UCSD-AML1 (cell line): Measurements from ENCODE around the gene DLGAP1.
"Not testable (repeated sequence)": the region's sequence is repeated elsewhere in the genome, so short reads cannot be mapped to it uniquely, and the experiment has no call there.

Experiments used
- DNase-seq: peaks from one replicate; lab custom pipeline; 2025; ENCODE audit not compliant: unreplicated experiment; lab: John Stamatoyannopoulos, UW

DLGAP1 gene

DNA sequence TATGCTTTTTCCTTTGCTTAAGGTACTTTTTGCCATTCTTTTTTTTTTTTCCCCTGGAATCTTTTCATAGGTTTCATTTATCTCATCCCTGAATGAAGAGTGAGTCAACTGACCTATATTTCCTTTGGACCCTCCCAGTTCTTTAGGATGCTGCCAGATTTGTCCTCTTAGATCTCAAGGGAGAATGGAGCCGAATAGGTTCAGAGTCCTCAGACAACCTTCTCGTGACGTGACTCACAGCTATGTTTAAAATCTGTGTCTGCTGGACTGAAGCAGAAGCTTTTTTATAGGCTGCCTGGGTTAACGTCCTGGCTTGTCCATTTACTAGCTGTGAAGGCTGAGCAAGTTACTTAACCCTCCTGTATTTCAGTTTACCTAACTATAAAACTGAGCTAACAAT, 358.6 kb downstream of the DLGAP1 start:
- no peak for DNase-seq

GRCh38 chr18:4093676-4094075, 361.4 kb downstream of the DLGAP1 start:
- no peak for DNase-seq

DNA sequence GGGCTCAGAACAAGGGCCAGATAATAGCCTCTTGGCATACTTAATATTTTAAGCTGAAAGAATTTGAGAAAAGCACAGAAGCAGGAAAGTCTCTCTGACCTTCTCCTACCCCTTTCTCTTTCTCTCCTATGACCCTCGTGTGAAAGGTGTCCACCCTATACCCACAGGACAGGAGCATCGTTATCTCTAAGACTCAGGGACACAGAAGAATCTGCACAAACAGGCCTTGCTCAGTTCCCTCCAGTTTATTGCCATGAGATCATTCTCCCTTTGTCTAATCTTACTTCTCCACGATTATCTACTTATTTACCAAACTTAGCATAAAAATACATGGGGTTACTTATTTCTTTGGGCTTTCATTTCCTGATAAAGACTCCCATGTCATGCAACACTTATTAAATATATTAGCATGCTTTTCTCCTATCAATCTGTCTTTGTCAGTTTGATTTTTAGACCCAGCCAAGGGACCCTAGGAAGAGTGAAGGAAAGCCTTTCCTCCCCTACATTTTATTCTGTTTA, 370.7 kb downstream of the DLGAP1 start:
- no peak for DNase-seq

GRCh38 chr18:4078246-4078645, 376.9 kb downstream of the DLGAP1 start:
- no peak for DNase-seq

DNA sequence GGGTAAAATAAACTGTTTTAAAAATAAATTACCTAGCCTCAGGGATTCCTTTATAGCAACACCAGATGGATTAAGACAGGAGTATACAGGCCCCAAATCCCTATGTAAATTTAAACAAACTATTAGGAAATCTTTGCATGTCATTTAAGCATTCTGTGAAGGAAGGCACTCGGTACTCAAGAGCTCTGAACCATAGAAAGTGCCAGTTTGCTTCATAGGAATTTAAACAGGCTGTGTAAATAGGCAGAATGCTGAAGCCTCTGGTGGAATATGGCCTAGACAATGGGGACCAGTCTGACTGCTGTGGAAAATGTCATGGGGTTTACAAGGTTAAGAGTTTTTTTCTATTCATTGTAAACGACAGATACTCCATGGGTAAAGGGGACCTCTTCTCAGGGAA, 377.4 kb downstream of the DLGAP1 start:
- no peak for DNase-seq

DNA sequence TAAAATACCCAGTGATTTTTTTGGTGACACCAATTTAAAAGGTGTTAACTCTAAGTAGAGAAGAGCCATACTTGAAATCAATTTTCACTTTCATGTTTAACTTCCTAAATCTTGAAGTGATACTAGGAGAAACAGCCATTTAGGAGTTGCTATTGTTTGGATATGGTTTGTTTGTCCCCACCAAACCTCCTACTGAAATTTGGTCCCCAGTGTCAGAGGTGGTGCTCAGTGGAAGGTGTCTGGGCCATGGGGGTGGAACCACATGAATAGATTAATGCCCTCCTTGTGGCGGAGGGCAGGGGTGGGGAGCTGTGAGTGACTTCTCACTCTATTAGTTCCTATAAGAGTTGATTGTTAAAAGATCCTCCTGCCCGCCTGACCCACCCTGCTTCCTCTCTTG, 377.9 kb downstream of the DLGAP1 start:
- DNase-seq = no peak

DNA sequence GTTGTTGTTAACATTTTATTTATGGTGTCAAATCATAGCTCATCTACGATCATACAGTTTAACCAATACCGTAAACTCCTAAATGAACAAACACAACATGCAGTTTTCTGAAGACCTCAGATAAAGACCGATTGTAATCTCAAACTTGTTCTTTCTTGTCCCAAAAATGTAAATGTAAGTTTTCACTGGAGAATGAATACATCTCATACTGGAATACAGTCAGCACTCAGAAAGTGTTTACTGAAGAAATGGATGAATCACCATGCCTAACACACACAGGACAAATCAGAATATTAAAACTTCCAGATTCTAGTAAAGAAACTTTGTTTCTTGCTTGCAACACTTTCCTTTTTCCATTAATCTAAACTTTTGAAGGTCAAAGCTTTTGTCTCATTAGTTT, 380.5 kb downstream of the DLGAP1 start:
- DNase-seq = no peak

DNA sequence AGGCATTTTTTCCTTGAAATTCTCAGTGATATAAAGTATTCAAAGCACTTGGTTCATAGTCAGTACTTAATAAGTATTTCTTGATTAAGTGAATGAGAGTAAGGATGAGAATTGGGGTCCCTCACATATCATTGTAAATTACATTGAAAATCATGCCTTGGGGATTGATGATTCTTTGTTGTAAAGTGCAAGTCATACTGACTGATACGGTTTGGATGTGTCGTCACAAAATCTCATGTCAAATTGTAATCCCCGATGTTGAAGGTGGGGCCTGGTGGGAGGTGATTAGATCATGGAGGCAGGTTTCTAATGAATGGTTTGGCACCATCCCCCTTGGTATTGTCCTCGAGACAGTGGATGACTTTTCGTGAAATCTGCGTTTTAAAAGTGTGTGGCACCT, 385.9 kb downstream of the DLGAP1 start:
- DNase-seq = no peak

GRCh38 chr18:4068552-4069158, 386.5 kb downstream of the DLGAP1 start:
- DNase-seq = no peak

GRCh38 chr18:4063545-4063944, 391.6 kb downstream of the DLGAP1 start:
- DNase-seq = no peak

DNA sequence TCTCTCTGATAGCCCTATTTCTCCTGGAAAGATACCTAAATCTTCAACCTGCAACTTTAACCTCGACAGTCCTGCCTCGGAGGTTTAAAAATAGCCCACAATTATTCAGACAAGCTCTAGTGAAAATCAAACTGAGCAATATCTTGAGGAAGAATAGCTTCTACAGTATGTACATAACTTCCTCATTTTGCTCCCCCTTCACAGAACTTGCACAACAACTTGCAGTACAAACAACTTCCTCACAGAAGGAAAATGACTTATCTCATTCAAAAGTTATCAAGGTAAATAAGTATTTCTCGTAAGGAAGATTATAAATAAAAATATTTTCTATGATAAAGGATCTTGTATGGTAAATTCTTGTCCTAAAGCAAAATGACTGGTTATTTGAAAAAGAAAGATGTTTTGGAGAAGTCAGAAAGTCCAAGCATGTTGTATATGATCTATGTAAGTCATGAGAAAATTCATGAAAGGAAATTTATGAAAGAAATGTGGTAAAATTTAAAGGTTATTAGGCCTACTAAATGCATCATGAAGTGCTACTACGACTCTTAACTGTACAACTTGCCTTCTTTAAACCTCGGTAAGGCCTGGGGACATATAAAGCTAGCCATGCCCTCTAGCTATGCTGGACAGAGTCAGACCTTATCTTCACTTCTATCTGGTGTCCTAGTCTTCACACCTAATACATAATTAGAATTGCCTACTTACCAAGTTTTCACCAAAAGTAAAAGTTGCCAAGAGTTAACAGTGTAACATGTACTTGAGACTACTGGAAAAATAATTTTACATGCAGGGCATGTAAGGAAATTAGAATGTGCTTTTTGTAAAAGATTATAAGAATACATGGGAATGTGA, 394.5 kb downstream of the DLGAP1 start:
- DNase-seq = no peak

DNA sequence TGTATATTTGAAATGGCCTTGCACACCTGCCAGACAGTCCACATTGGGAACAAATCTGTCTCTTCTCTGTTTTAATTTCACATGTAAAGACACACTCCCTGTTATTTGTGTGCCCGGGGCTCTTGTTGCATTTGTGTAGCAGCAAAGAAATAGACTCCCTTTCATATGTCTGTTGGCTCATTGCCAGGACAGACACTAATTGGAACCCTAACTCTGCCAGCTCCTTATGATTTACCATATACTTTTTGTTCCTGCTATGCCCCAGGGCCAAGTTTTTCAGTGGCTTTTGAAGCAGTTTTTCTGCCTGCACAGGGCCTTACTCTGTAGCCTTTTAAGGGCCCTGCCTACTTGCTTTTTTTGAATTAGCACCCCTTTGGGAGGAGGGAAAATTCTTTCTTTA, 396.9 kb downstream of the DLGAP1 start:
- DNase-seq = no peak

- no peak for DNase-seq
Measured at GRCh38 chr18:4040391-4041092, 414.6 kb downstream of the DLGAP1 start.

DNA sequence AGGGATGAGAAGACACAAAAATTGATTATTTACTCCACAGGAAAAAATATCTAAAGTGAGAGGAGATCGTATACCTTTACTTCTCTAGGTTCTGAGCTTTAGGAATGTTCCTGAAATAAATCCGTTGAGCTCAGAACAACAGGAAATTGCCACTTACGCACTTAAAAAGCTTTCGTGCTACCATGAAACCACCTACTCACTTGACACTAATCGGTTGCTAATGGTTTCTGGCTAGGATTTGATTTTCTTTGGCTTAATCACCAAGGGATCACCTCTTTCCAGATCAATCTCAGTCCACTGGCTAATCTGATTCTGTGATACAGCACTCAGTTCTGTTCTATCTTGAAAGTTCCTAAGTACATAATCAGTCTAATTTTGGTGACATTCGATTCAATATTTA, 419.6 kb downstream of the DLGAP1 start:
- DNase-seq = no peak

DNA sequence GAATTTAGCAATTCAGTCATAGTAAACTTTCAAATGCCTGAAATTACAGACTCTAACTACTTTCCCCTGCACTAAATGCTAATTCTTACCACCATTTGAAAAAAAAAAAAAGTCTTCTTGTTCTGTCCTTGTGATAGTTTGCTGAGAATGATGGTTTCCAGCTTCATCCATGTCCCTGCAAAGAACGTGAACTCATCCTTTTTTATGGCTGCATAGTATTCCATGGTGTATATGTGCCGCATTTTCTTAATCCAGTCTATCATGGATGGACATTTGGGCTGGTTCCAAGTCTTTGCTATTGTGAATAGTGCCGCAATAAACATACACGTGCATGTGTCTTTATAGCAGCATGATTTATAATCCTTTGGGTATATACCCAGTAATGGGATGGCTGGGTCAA, 420.3 kb downstream of the DLGAP1 start:
- DNase-seq = not testable (repeated sequence)

DNA sequence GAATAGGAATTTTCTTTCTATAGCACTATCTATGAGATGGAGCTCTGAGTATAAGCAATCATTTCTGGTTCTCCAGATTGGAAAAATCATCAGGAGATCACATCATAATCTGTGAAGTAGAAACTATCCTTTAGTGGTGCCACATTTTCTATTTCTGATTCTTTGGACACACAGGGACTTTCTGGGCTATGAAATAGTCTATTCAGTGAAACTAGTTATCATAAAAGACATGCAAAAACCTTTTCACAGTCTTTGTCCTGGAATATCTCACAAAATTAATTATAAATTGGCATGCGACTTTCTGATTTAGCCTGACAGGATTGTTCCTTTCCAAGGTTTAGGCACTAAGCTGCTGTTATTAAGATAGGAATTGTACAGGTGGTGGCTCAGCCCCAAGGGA, 428.6 kb downstream of the DLGAP1 start:
- DNase-seq = no peak

GRCh38 chr18:4024702-4025101, 430.4 kb downstream of the DLGAP1 start:
- no peak for DNase-seq

GRCh38 chr18:4022749-4023148, 432.4 kb downstream of the DLGAP1 start:
- not testable (repeated sequence) for DNase-seq

DNA sequence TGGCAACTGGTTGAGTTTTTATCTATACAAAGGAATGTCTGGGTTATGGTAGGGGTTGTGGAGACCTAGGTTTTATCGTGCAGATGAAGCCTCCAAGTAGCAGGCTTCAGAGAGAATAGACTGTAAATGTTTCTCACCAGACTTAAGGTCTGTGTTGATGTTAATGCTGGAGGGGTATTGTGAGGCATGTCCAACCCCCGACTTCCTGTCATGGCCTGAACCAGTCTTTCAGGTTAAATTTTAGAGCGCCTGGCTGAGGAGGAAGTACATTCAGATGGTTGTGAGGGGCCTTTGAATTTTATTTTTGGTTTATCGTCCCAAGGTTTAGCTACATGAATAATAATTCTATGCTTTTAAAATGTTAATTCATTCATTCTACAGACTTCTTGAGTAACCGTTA, 435.1 kb downstream of the DLGAP1 start:
- DNase-seq = no peak

DNA sequence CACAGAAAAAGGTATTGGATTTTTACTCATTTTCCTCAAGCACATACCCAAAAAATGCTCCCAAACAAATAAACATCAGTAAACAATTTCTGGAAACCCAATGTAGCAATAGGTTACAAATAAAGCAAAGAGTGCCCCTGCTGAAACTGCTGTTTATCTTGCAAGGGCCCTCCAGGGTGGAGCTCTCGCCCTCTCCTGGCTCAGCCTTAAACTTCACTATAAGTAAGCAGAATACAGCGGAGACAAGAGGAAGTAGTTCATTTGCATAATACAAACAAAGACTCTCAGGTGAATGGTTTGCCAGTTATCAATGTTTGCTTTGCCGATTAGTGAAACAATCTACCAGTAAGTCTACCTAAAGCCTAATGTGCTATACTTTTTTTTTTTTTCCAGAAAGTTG, 437.6 kb downstream of the DLGAP1 start:
- DNase-seq = no peak

DNA sequence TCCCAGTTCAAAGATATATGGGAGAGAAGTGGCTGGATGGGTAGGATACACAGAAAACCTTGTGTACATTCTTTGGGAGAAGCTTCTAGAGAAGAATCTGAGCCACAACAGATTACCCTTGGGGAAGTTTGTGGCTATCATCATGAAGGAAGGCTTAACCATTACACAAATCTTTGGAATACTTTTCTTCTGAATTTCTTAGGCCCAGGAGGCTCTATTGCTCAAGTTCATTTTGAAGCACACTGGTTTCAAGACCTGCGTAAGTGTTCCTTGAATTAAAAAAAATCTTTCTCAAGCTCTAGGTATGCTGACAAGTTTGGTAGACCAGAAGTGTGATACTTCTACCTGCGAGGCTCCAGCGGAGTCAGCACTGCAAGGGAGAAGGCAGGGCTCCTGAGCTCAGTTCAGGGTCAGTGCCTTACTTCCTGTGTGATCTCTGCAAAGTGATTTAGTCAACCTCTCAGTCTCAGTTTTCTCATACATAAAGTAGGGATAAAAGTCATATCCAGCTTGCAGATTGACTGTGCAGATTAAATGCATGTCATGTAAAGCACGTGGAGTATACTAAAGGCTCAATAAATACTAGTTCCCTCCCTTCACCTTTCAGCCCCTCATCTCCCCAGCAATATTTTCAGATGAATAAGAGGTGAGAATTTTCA, 438.6 kb downstream of the DLGAP1 start:
- no peak for DNase-seq
